ENCODE results near the gene NDUFB7.
"Not testable (repeated sequence)": the region's sequence is repeated elsewhere in the genome, so short reads cannot be mapped to it uniquely, and the experiment has no call there.

The NDUFB7 gene

DNA sequence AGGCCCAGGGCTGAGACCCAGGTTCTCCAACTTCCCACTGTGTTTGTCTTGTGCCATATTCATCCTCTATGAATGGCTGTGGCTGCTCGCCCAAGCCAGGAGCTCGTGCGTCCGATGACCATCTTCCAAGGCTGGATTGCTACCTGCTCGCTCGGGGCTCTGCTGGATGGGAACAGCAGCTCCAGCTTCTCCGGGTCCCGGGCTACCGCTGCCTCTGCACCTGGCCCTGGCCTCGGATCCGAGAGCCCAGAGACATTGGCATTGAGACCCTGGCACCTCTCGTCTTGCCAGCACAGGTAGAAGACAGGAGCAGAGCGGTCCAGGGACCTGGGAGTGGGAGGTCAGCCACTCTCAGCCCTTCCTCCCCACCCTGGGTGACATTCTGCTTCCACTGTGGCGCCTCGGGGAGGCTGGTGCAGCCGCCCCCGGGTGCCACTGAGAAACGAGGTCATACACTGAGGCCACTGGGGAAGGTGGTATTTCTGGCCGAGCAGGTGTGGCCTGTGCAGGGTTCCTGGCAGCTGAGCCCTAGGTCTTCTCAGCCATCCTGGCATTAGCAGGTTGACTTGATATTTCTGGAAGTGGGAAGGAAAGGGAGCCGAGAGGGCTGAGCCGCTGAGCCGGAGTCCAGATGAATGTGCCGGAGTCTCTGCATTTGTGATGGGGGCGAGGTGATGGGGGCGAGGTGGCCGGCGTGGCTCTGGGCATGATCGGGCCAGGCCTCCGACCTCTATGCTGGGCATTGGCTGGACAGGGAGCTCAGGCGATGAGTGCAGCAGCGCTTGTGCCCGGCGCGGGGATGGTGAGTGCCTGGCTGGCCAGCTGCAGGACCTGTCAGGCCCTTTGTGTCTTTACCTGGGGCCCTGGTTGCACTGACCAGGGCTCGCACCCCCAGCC lies 18.6 kb downstream of the NDUFB7 start:
- no peak for DNase-seq (ENCODE audit: low read depth in 2 of 2)

DNA sequence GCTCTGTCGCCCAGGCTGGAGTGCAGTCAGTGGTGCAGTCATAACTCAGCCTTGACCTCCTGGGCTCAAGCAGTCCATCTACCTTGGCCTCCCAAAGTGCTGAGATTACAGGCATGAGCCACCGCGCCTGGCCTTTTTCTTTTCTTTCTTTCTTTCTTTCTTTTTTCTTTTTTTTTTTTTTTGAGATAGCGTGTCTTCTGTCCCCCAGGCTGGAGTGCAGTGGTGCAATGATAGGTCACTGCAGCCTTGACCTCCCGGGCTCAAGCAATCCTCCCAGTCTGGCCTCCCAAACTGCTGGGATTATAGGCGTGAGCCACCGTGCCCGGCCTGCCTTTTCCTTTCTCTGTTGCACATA lies 19.9 kb downstream of the NDUFB7 start:
- DNase-seq (ENCODE audit: low read depth in 2 of 2): not testable (repeated sequence)

DNA sequence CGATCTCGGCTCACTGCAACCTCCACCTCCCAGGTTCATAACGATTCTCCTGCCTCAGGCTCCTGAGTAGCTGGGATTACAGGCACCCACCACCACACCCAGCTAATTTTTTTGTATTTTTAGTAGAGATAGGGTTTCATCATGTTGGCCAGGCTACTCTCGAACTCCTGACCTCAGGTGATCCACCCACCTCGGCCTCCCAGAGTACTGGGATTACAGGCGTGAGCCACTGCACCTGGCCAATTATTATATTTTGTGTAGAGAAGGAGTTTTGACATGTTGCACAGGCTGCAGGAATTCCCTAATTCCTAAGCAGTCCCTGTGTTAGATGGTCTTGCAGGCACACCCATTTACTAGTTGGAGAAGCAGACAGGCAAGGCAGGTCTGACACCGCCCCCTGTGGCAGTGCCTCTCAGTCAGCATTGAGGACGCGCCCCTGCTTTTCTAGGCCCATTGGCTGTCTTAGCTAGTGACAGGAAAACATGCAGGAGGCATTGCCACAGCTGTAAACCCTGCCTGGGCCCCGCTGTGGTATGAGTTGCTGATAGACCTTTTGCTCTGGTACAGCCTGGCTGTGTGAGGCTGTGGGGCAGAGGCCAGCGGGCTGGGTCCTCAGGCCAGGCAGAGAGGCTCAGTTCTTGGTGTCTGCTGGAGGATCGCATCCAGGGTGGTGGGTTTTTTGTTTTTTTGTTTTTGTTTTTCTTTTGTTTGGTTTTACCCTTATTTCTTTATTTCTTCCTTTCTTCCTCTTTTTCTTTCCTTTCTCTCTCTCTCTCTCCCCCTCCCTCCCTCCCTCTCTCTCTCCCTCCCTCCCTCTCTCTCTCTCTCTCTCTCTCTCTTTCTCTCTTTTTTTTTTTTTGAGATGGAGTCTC lies 20.5 kb downstream of the NDUFB7 start:
- not testable (repeated sequence) for DNase-seq (ENCODE audit: low read depth in 2 of 2)

DNA sequence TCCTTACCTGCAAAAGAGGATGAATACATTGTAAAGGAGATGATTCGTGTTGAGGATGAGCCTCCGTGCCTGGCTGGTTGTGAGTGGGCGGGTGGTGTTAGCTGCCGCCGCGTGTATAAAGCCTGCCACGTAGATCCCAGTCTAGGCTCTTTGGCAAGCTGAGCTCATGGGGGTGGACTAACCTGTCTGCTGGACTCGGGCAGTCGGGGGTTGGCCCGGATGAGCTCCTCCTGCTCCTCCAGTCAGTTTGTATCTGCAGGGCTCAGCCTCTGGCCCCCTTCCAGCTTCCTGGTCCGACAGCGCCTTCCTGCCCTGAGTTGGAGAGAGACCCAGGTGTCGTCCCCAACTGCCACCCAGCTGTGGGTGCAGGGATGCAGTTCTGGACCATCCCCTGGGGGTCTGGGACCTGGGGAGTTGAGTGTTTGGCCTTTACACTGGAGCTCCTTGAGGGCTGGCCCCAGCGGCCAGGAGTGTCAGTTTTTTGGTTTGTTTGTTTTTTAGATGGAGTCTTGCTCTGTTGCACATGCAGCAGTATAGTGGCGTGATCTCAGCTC lies 21.6 kb downstream of the NDUFB7 start:
- DNase-seq (ENCODE audit: low read depth in 2 of 2): no peak

DNA sequence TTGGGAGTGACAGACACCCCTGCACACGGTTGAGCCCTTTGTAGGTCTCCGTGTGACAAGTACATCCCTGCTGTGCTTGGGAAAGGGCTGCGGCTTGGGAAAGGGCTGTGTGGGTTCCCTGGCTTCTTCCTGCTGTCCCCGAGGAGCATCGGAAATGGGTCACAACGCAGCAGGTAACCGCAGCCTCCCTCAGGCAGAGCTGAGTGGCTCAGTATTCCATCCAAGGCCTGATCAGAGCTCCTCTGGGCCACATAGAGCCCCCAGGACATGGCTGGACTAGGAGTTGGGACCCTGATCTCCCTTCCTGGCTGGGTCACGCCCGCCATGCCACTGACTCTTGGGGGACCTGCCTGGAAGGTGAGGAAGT lies 26.2 kb downstream of the NDUFB7 start:
- DNase-seq (ENCODE audit: low read depth in 2 of 2): no peak

DNA sequence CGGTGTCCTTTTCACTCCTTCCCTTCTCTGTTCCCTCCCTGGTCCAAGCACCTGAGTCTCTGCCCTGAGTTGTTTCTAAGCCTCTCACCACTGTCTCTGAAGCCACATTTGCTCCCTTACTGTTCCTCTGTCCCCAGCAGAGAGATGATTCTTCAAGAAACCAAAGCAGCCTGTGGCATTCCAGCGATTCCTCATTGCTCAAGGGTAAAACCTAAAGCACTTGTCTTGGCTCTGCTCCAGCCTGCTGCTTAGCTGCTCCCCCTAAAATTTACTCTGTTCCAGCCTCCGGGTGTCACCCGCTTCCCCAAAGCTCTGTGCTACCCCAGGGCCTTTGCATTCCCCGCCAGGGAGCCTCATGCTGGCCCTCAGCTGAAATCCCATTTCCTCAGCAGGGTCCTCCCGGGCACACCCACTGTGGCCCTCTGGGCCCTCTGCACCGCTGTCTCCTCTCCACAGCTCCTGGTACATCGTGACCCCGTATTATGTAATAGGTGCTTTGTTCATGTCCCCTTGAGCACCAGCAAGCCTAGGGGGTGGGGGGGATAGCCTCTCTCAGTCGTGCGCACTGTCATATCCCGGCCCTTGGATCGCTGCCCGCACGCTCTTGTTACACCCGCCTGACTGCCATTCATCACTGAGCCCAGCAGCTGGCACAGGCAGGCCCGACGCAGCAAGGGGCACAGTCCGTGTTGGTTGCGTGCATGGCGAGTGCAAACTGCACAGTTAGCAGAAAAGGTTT lies 26.7 kb downstream of the NDUFB7 start:
- no peak for DNase-seq (ENCODE audit: low read depth in 2 of 2)

DNA sequence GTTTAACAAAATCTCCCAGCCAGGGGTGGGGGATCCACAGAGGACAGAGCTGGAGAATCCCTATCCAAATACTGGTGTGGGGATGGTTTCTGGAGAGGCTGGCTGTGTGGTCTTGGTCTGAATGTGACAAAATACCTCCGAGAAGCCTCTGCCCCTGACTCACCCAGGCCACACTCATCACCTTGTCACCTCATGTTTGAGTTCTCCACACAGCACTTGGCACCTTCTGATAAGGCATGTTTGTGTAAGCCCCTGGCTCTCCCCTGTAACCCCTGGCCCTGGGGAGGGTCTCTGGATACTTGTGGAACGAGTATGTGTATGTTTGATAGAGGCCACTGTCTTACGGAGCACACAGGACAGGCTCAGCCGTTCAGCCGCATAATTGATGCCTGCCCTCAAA lies 27.8 kb downstream of the NDUFB7 start:
- no peak for DNase-seq (ENCODE audit: low read depth in 2 of 2)

DNA sequence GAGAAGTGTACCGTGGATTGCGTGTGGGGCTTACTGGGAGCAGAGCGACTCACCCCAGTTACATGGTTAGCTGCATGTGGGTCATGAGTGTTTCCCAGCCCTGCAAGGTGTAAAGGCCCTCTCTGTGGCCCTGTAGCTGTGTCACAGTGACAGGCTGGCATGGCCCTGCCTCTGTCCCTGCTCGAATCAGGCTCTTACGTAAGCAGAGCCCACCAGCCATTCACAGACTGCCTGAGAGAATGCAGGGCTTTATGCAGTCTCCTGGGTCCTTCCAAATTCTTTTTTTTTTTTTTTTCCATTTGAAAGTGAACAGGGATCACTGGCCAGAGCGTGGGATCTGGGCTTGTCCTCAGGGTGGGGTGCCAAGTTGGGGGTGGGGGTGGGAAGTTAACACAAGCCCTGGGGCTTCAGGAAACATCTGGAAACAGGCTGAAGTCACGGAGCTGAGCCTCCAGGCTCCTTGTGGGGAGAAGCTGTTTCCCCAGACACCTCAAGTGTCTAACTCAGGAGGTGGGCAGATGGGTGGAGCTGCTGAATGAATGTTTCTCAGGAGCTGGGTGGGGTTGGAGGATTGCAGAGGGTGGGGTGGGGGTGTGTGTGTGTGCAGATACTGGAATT lies 29.0 kb downstream of the NDUFB7 start:
- no peak for DNase-seq (ENCODE audit: low read depth in 2 of 2)

DNA sequence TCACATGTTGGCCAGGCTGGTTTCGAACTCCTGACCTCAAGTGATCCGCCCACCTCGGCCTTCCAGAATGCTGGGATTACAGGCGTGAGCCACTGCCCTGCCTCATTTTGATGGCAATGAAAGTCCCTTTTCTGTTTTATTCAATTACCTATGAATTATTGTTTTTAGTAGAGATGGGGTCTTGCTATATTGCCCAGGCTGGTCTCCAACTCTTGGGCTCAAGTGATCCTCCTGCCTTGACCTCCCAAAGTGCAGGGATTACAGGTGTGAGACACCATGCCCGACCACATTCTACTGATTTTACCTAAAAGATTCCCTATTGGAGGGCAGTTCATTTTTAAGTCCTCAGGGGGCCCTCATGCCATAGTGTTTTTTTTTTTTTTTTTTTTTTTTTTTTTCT lies 29.9 kb downstream of the NDUFB7 start:
- not testable (repeated sequence) for DNase-seq (ENCODE audit: low read depth in 2 of 2)

DNA sequence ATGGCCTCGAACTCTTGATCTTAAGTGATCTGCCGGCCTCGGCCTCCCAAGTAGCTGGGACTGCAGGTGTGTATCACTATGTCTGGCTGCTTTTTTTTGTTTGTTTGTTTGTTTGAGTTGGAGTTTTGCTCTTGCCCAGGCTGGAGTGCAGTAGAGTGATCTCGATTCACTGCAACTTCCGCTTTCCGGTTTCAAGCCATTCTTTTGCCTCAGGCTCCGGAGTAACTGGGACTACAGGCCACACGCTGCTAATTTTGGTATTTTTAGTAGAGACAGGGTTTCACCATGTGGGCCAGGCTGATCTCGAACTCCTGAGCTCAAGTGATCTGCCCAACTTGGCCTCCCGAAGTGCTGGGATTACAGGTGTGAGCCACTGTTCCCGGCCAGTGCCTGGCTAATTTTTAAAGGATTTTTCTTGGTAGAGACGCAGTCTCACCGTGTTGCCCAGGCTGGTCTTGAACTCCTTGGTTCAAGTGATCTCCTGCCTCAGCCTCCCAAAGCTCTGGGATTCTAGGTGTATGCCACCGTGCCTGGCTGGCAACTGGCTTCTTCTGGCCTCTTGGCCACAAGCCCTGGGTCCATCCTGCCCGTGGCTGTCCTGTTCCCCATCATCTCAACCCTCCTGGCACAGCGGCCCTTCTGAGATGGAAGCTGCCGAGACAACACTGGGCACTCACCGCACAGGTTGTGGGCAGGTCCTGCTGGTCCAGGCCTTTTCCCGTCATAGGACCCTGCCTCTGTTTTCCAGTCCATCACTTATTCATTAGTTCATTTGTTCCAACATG lies 30.9 kb downstream of the NDUFB7 start:
- DNase-seq (ENCODE audit: low read depth in 2 of 2): no peak

DNA sequence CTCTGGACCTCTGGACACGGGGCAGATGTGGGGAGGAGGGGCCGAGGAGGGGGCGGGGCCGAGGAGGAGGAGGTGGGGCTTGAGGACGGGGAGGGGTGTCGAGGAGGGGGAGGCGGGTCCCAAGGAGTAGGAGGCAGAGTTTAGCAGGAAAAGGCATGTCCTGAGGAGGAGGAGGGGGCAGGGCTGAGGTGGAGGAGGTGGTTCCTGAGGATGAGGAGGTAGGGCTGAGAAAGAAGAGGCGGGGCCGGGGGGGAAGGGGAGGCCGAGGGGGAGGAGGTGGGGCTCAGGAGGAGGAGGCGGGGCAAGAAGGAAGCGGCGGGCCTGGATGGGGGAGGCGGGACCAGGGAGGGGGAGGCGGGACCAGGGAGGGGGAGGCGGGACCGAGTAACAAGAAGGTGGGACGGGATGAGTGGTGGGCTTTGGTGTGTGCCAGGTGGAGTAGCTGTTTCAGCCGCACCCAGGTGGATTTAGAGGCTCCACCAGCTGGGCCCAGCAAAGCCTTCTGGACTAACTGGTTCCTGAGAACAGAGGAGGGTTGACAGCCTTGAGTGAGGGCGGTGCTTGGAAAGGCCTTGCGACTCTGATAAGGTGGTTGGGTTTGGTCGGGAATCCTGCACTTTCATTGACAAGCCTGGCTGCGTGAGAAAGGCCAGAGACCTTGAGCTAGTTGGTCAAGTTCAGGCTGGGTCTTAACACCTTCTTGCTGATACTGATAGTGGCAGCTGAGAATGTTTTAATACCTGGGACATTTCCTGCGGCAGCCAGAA lies 34.8 kb downstream of the NDUFB7 start:
- DNase-seq (ENCODE audit: low read depth in 2 of 2): no peak

DNA sequence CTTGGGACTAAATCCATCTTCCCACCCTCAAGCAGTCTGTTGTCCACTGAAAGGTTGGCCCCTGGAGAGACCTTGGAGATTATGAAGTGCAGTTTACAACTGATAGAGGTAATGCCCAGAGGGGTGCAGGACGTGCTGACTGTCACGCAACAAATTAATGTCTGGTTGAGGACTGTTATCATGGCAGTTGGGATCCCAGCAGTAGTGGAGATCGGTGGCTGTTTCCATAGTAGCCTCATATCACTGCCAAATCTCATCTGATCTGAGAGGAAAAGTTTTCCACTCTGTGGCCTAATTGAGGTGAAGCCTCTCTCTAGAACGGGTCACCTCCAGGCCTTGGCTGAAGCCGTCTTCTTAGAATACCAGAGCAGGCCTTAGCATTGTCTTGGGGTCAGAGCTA lies 38.4 kb downstream of the NDUFB7 start:
- no peak for DNase-seq (ENCODE audit: low read depth in 2 of 2)

DNA sequence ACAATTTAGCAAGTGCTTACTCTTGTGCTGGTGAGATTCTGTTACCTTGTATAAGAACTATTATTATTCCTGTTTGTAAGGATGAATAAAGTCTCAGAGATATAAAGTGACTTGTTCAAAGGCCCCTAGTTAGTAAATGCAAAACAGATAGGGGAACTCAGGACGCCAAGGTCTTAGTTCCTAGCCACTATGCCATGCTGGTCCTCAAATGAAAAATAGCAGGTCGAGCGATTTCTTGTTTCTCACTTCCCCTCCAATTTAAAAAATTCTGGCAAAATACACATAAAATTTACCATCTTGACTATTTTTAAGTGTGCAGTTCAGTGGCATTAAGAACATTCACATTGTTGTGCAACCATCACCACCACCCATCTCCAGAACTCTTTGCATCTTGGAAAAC lies 41.4 kb downstream of the NDUFB7 start:
- DNase-seq (ENCODE audit: low read depth in 2 of 2): no peak

DNA sequence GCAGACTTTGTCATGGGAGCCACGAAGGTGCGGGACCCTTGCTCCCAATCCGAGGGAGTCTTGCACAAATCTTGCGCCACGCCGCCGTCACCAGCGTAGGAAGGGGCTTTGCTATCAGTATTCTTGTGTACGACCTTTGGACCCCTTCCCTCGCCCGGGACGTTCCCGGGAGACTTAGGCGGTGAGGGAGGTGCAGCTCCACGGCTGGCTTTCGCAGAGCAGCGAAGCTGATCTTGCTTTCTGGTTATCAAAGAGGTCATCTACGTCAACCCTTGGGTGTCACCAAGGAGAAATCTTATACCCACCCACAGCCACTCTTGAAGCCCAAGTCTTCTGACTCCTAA lies 41.9 kb downstream of the NDUFB7 start:
- no peak for DNase-seq (ENCODE audit: low read depth in 2 of 2)

DNA sequence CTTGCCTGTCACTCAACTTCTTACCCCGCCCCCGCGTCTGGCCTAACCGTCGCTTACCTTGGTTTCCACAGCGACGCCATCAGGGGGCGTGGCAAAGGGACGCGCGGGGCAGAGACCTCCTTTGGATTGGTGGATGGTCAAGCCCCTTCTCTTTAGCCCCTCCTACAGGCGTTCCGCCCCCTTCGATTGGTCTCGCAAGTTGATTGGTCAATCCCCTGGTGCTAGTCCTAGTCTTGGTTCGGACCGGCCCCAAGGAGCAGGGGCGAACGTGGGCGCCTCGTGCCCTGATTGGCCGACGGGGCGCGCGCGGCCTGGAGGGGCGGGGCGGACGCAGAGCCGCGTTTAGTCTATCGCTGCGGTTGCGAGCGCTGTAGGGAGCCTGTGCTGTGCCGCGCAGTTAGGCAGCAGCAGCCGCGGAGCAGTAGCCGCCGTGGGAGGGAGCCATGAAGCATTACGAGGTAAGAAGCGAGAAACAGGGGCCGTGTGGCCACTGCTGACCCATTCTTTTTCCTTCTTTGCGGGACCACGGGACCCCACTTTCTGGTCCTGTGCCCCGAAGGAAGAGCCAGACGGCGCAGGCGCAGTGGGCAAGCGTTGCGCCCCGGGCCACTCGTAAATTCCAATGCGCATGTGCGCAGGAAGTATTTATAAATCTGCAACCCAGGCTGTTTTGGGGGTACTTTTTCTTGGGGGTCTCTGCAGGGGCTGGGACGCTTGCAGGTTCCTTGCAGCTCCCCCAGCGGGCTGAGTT lies 42.4 kb downstream of the NDUFB7 start, which contains the start of gene TECR:
Gene TECR, plus strand, starts transcription at position 341 of the 751 bp plus-strand sequence. Its CDS starts 103 bp downstream, at position 444.
- peak; percentile 99 to 100 for DNase-seq (ENCODE audit: low read depth in 2 of 2)

DNA sequence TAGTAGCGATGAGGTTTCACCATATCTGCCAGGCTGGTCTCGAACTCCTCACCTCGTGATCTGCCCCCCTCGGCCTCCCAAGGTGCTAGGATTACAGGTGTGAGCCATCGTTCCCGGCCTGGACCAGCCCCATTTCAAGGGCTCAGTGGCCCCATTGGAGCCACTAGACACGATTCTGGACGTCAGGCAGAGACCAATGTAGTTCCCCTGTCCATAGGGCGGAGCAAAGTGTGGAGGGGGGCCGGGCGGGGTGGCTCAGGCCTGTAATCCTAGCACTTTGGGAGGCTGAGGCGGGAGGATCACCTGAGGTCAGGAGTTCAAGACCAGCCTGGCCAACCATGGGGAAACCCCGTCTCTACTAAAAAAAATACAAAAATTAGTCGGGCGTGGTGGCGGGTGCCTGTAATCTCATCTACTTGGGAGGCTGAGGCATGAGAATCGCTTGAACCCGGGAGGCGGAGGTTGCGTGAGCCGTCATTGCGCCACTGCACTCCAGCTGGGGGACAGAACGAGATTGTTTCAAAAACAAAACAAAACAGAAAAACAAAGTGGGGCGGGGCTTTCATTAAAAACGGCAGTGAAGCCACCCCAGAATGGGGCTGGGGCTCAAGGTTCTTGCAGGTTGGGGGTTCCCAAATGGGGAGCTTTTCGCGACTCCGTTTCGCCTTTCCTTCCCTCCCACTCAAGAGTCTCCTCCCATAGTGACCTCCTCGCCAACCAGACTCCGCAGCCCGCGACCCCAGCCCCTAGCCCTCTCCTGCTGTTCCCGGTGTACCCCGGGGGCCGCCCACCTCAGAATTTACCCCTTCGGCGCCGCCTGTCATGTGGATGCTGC lies 43.2 kb downstream of the NDUFB7 start:
- no peak for DNase-seq (ENCODE audit: low read depth in 2 of 2)

DNA sequence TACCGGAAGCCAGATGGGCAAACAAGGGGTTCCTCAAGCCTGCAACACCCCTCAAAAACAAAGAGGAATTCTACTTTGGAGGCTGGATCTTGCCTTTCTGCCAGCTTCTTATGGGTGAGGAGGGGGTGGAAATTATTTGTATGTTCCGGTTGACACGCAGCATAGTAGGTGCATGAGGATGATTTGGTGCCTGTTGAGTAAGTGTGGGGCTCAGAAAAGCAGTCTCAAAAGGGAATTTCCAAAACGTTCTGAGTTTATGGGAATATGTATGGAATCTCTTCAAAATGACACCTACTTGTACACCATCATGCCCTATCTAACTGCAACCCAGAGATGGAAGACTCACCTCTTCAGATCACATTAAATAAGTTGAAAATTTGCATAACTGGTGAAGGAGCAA lies 45.4 kb downstream of the NDUFB7 start:
- no peak for DNase-seq (ENCODE audit: low read depth in 2 of 2)

DNA sequence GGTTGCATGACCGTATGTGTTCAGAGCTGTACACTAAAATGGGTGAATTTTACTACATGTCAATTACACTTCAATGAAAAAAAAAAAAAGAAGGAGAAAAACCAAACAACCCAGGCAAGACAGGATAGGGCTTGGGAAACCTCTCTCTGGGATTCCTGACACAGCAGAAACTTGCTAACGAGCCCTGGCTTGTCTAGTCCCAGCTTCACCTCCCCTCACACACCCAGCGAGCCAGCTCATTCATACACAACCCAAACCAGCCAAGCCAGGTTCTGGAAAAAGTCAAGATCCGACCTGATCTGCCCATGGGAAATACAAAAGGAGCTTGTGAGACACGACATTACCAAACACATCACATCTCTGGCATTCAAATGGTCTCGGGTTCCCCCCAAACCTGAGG lies 46.1 kb downstream of the NDUFB7 start:
- no peak for DNase-seq (ENCODE audit: low read depth in 2 of 2)

Data from fibroblast of skin of left biceps (primary cell).